ENCODE data around the gene ATP2B2. TPM values are rescaled to one million over a fixed set of nuclear protein-coding genes. Genes with fewer than 3 reads are reported as not detected.

The ATP2B2 gene
- total and polyA plus RNA-seq, 2 donors (not counting 1 experiment from before 2014, with no cell fraction given) = not detected

- H3K4me2 ChIP-seq (replicated peaks; ENCODE audit: low read depth, low read length, poor library complexity, severe bottlenecking) = no peak overlapping the region
- H3K36me3 ChIP-seq (replicated peaks in 1 of 2; ENCODE audit: control extremely low read depth in 1 of 2, control insufficient read depth in 1 of 2, extremely low read depth in 1 of 2, insufficient read depth in 2 of 2, low read length in 1 of 2) = peaks cover 0 to 17% of the 10 kb centered on the region in 2 experiments
- H3K9me3 ChIP-seq (ENCODE audit: control extremely low read depth in 1 of 3, control insufficient read depth in 2 of 3, insufficient read depth in 1 of 3, low read length in 2 of 3) = no peaks in the 10 kb centered on the region
- ChIA-PET POLR2A (no interaction called here), CTCF (no interaction called here)
- no peak overlapping the region for H3K4me3 ChIP-seq (ENCODE audit: control extremely low read depth in 1 of 5, extremely low read depth in 1 of 5, insufficient read depth in 1 of 5, low read depth in 2 of 5, low read length in 4 of 5)
- no peak overlapping the region for H3K9ac ChIP-seq (ENCODE audit: low read length)
- peak overlapping the region; percentile 44 for H3K4me3 Mint-ChIP-seq
- no peak overlapping the region for H2AFZ ChIP-seq (ENCODE audit: insufficient read depth, low read depth, low read length, poor library complexity, severe bottlenecking)
- H4K20me1 ChIP-seq (ENCODE audit: control insufficient read depth, insufficient read depth, low read length, poor library complexity, severe bottlenecking) = no peaks in the 10 kb centered on the region
- H3K27ac ChIP-seq (ENCODE audit: low read length in 2 of 2) = peak overlapping the region in 1 of 2 donors; percentile 75
- peak overlapping the region; percentile 89 for H3K27ac Mint-ChIP-seq
- H3K9me3 Mint-ChIP-seq (ENCODE audit: insufficient read depth) = no peaks in the 10 kb centered on the region
- no peaks in the 10 kb centered on the region for H3K27me3 ChIP-seq (replicated peaks in 1 of 4; ENCODE audit: control extremely low read depth in 1 of 4, control insufficient read depth in 3 of 4, insufficient read depth in 4 of 4, low read length in 3 of 4)
- no peak for DNase-seq
- no peak for ATAC-seq (ENCODE audit: low read depth)
- WGBS (ENCODE audit: insufficient coverage) = 96% methylated on average over 6 of the region's 6 CpGs
- TF ChIP-seq EZH2 (IDR thresholded peaks at IDR 0.05; ENCODE audit: borderline replicate concordance, insufficient read depth, low read depth, low read length, poor library complexity, severe bottlenecking) = no peak
- TF ChIP-seq, protein P1, sequence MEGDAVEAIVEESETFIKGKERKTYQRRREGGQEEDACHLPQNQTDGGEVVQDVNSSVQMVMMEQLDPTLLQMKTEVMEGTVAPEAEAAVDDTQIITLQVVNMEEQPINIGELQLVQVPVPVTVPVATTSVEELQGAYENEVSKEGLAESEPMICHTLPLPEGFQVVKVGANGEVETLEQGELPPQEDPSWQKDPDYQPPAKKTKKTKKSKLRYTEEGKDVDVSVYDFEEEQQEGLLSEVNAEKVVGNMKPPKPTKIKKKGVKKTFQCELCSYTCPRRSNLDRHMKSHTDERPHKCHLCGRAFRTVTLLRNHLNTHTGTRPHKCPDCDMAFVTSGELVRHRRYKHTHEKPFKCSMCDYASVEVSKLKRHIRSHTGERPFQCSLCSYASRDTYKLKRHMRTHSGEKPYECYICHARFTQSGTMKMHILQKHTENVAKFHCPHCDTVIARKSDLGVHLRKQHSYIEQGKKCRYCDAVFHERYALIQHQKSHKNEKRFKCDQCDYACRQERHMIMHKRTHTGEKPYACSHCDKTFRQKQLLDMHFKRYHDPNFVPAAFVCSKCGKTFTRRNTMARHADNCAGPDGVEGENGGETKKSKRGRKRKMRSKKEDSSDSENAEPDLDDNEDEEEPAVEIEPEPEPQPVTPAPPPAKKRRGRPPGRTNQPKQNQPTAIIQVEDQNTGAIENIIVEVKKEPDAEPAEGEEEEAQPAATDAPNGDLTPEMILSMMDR (IDR thresholded peaks at IDR 0.05) = no peak
- intact Hi-C loops (cut with micrococcal nuclease) = no loop called here
- H3K27me3 Mint-ChIP-seq = no peaks in the 10 kb centered on the region
- H3K4me1 Mint-ChIP-seq = peaks cover 38% of the 10 kb centered on the region
- H3K4me1 ChIP-seq (ENCODE audit: control insufficient read depth in 2 of 2, insufficient read depth in 2 of 2, low read length in 2 of 2) = peaks cover 26 to 30% of the 10 kb centered on the region in 2 donors
- H3K79me2 ChIP-seq (ENCODE audit: control insufficient read depth, insufficient read depth, low read length) = peaks cover 4% of the 10 kb centered on the region
Observed at GRCh38 chr3:10291641-10292040, 213.7 kb downstream of the ATP2B2 start.

DNA sequence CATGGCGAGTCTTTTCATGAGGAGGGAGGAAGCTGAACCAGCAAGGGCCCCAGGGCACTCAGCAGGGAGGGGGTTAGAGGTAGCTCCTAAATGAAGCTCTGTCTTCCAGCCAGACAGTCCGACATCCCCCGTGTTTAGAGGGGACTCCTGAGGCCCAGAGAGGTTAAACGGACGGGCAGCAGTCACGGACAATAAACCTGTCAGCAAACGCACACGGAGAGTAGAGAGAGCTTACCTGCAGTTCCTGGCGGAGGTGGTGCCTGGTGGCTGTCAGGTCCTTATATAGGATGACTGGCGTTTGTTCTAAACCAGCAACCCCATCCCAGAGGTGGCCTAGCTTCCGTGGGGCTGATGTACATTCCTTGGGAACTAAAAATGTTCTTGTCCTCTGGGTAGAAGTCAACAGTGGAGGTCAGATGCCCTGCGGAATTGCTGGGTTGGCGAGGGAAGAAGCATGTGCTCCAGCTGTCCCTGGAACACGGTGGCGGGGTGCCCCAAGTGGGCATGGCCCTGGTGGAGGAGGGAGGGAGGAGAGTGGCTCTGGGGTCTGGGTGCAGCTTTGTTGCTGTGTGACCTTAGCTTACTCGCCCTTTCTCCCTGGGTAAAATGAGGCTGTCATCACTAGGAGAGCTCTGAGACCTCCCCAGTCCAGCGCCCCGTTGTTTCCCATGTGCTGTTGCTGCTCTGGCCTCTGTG lies 214.8 kb downstream of the ATP2B2 start:
- Histone ChIP-seq H3K36me3 (replicated peaks in 1 of 2; ENCODE audit: control extremely low read depth in 1 of 2, control insufficient read depth in 1 of 2, extremely low read depth in 1 of 2, insufficient read depth in 2 of 2, low read length in 1 of 2) (peaks cover 0 to 21% of the 10 kb centered on the region in 2 experiments), H3K4me2 (replicated peaks; ENCODE audit: low read depth, low read length, poor library complexity, severe bottlenecking) (no peak overlapping the region), H3K27me3 (replicated peaks in 1 of 4; ENCODE audit: control extremely low read depth in 1 of 4, control insufficient read depth in 3 of 4, insufficient read depth in 4 of 4, low read length in 3 of 4) (no peaks in the 10 kb centered on the region), H3K9me3 (ENCODE audit: control extremely low read depth in 1 of 3, control insufficient read depth in 2 of 3, insufficient read depth in 1 of 3, low read length in 2 of 3) (no peaks in the 10 kb centered on the region), H3K79me2 (ENCODE audit: control insufficient read depth, insufficient read depth, low read length) (peaks cover 4% of the 10 kb centered on the region), H4K20me1 (ENCODE audit: control insufficient read depth, insufficient read depth, low read length, poor library complexity, severe bottlenecking) (no peaks in the 10 kb centered on the region), H3K9ac (ENCODE audit: low read length) (no peak overlapping the region), H3K27ac (ENCODE audit: low read length in 2 of 2) (no peak overlapping the region), H3K4me3 (ENCODE audit: control extremely low read depth in 1 of 5, extremely low read depth in 1 of 5, insufficient read depth in 1 of 5, low read depth in 2 of 5, low read length in 4 of 5) (no peak overlapping the region), H3K4me1 (ENCODE audit: control insufficient read depth in 2 of 2, insufficient read depth in 2 of 2, low read length in 2 of 2) (peaks cover 26 to 30% of the 10 kb centered on the region in 2 donors), H2AFZ (ENCODE audit: insufficient read depth, low read depth, low read length, poor library complexity, severe bottlenecking) (no peak overlapping the region)
- DNase-seq (no peak), ATAC-seq (ENCODE audit: low read depth) (no peak)
- Mint-ChIP-seq H3K27me3 (no peaks in the 10 kb centered on the region), H3K9me3 (ENCODE audit: insufficient read depth) (no peaks in the 10 kb centered on the region), H3K4me1 (peaks cover 40% of the 10 kb centered on the region), H3K27ac (no peak overlapping the region), H3K4me3 (no peak overlapping the region)
- POLR2A ChIA-PET = no interaction called here
- 97% methylated on average over 18 of the region's 18 CpGs for WGBS (ENCODE audit: insufficient coverage)
- CTCF ChIA-PET = interaction anchor here (1.2 to 2.0 kb wide), 2 partner anchors 67 to 449 kb away, joined by 3 to 6 read pairs; no protein-coding TSS in a partner anchor
- TF ChIP-seq EZH2 (IDR thresholded peaks at IDR 0.05; ENCODE audit: borderline replicate concordance, insufficient read depth, low read depth, low read length, poor library complexity, severe bottlenecking) = no peak
- TF ChIP-seq, protein P1 (IDR thresholded peaks at IDR 0.05) = no peak
- intact Hi-C loops (cut with micrococcal nuclease) = no loop called here

Data from B cell (primary cell).